ENCODE measurements around the gene ZNF71. TPM values are rescaled to one million over a fixed set of nuclear protein-coding genes. Genes with fewer than 3 reads are reported as not detected.

The ZNF71 gene
- total and polyA plus RNA-seq, 2 donors (not counting 1 experiment from before 2014, with no cell fraction given), result 6.4 to 9.3 TPM

DNA sequence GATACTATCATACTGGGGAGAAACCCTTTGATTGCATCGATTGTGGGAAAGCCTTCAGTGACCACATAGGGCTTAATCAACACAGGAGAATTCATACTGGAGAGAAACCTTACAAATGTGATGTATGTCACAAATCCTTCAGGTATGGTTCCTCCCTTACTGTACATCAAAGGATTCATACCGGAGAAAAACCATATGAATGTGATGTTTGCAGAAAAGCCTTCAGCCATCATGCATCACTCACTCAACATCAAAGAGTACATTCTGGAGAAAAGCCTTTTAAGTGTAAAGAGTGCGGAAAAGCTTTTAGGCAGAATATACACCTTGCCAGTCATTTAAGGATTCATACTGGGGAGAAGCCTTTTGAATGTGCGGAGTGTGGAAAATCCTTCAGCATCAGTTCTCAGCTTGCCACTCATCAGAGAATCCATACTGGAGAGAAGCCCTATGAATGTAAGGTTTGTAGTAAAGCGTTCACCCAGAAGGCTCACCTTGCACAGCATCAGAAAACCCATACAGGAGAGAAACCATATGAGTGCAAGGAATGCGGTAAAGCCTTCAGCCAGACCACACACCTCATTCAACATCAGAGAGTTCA is 40.7 kb upstream of the ZNF71 start:
- TF ChIP-seq, protein P1, sequence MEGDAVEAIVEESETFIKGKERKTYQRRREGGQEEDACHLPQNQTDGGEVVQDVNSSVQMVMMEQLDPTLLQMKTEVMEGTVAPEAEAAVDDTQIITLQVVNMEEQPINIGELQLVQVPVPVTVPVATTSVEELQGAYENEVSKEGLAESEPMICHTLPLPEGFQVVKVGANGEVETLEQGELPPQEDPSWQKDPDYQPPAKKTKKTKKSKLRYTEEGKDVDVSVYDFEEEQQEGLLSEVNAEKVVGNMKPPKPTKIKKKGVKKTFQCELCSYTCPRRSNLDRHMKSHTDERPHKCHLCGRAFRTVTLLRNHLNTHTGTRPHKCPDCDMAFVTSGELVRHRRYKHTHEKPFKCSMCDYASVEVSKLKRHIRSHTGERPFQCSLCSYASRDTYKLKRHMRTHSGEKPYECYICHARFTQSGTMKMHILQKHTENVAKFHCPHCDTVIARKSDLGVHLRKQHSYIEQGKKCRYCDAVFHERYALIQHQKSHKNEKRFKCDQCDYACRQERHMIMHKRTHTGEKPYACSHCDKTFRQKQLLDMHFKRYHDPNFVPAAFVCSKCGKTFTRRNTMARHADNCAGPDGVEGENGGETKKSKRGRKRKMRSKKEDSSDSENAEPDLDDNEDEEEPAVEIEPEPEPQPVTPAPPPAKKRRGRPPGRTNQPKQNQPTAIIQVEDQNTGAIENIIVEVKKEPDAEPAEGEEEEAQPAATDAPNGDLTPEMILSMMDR (IDR thresholded peaks at IDR 0.05), result no peak
- TF ChIP-seq EZH2 (IDR thresholded peaks at IDR 0.05; ENCODE audit: borderline replicate concordance, insufficient read depth, low read depth, low read length, poor library complexity, severe bottlenecking), result no peak
- H3K9ac ChIP-seq (ENCODE audit: low read length), result no peak overlapping the region
- intact Hi-C loops (cut with micrococcal nuclease), result no loop called here
- ChIA-PET POLR2A (no interaction called here), CTCF (no interaction called here)
- no peaks in the 10 kb centered on the region for H3K27me3 ChIP-seq (replicated peaks in 1 of 4; ENCODE audit: control extremely low read depth in 1 of 4, control insufficient read depth in 3 of 4, insufficient read depth in 4 of 4, low read length in 3 of 4)
- H3K9me3 ChIP-seq (ENCODE audit: control extremely low read depth in 1 of 3, control insufficient read depth in 2 of 3, insufficient read depth in 1 of 3, low read length in 2 of 3), result peaks cover 19 to 87% (median 29%) of the 10 kb centered on the region in 3 donors
- 88% methylated on average over 1 of the region's 6 CpGs for whole genome bisulfite sequencing (ENCODE audit: insufficient coverage)
- ATAC-seq (ENCODE audit: low read depth) (no peak), DNase-seq (no peak)
- H3K4me3 ChIP-seq (ENCODE audit: control extremely low read depth in 1 of 5, extremely low read depth in 1 of 5, insufficient read depth in 1 of 5, low read depth in 2 of 5, low read length in 4 of 5), result no peak overlapping the region
- H2AFZ ChIP-seq (ENCODE audit: insufficient read depth, low read depth, low read length, poor library complexity, severe bottlenecking), result no peak overlapping the region
- H4K20me1 ChIP-seq (ENCODE audit: control insufficient read depth, insufficient read depth, low read length, poor library complexity, severe bottlenecking), result no peaks in the 10 kb centered on the region
- no peak overlapping the region for H3K4me2 ChIP-seq (replicated peaks; ENCODE audit: low read depth, low read length, poor library complexity, severe bottlenecking)
- H3K36me3 ChIP-seq (replicated peaks in 1 of 2; ENCODE audit: control extremely low read depth in 1 of 2, control insufficient read depth in 1 of 2, extremely low read depth in 1 of 2, insufficient read depth in 2 of 2, low read length in 1 of 2), result peaks cover 6 to 19% of the 10 kb centered on the region in 2 experiments
- no peaks in the 10 kb centered on the region for H3K27me3 Mint-ChIP-seq
- no peak overlapping the region for H3K27ac Mint-ChIP-seq
- H3K4me3 Mint-ChIP-seq, result no peak overlapping the region
- H3K79me2 ChIP-seq (ENCODE audit: control insufficient read depth, insufficient read depth, low read length), result no peaks in the 10 kb centered on the region
- H3K4me1 ChIP-seq (ENCODE audit: control insufficient read depth in 2 of 2, insufficient read depth in 2 of 2, low read length in 2 of 2), result no peaks in the 10 kb centered on the region
- no peaks in the 10 kb centered on the region for H3K4me1 Mint-ChIP-seq
- no peak overlapping the region for H3K27ac ChIP-seq (ENCODE audit: low read length in 2 of 2)
- H3K9me3 Mint-ChIP-seq (ENCODE audit: insufficient read depth), result peaks cover 42% of the 10 kb centered on the region

DNA sequence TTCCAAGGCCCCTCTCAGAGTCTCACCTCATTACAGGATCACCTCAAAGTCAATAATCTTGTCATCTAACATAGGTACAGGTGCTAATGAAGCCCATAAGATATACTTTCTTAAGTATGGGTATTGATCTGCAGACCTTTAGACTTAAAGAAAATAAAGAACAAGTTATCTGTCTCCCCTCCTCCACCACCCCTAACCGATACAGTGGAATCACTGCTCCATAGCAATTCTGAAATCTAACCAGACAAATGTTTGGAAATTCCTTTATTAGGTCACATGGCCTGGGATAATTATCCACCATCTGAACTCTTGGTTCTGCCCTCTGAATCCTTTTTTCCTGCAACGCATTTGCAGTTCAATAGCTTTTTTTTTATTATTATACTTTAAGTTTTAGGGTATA is 32.3 kb upstream of the ZNF71 start:
- Histone ChIP-seq H3K9ac (ENCODE audit: low read length) (no peak overlapping the region), H3K36me3 (replicated peaks in 1 of 2; ENCODE audit: control extremely low read depth in 1 of 2, control insufficient read depth in 1 of 2, extremely low read depth in 1 of 2, insufficient read depth in 2 of 2, low read length in 1 of 2) (no peaks in the 10 kb centered on the region), H4K20me1 (ENCODE audit: control insufficient read depth, insufficient read depth, low read length, poor library complexity, severe bottlenecking) (no peaks in the 10 kb centered on the region), H3K4me2 (replicated peaks; ENCODE audit: low read depth, low read length, poor library complexity, severe bottlenecking) (no peak overlapping the region), H3K4me1 (ENCODE audit: control insufficient read depth in 2 of 2, insufficient read depth in 2 of 2, low read length in 2 of 2) (peaks cover 4 to 7% of the 10 kb centered on the region in 2 donors), H2AFZ (ENCODE audit: insufficient read depth, low read depth, low read length, poor library complexity, severe bottlenecking) (no peak overlapping the region), H3K27me3 (replicated peaks in 1 of 4; ENCODE audit: control extremely low read depth in 1 of 4, control insufficient read depth in 3 of 4, insufficient read depth in 4 of 4, low read length in 3 of 4) (no peaks in the 10 kb centered on the region), H3K27ac (ENCODE audit: low read length in 2 of 2) (no peak overlapping the region), H3K79me2 (ENCODE audit: control insufficient read depth, insufficient read depth, low read length) (peaks cover 7% of the 10 kb centered on the region), H3K9me3 (ENCODE audit: control extremely low read depth in 1 of 3, control insufficient read depth in 2 of 3, insufficient read depth in 1 of 3, low read length in 2 of 3) (peaks cover 7 to 69% (median 53%) of the 10 kb centered on the region in 3 donors), H3K4me3 (ENCODE audit: control extremely low read depth in 1 of 5, extremely low read depth in 1 of 5, insufficient read depth in 1 of 5, low read depth in 2 of 5, low read length in 4 of 5) (no peak overlapping the region)
- POLR2A ChIA-PET, result no interaction called here
- intact Hi-C loops (cut with micrococcal nuclease), result no loop called here
- WGBS (ENCODE audit: insufficient coverage), result 88% methylated on average over 1 of the region's 2 CpGs
- Mint-ChIP-seq H3K9me3 (ENCODE audit: insufficient read depth) (peaks cover 42% of the 10 kb centered on the region), H3K4me1 (peaks cover 12% of the 10 kb centered on the region), H3K27me3 (no peaks in the 10 kb centered on the region), H3K4me3 (no peak overlapping the region), H3K27ac (no peak overlapping the region)
- CTCF ChIA-PET, result no interaction called here
- DNase-seq (no peak), ATAC-seq (ENCODE audit: low read depth) (no peak)
- TF ChIP-seq, protein P1 (IDR thresholded peaks at IDR 0.05), result no peak
- TF ChIP-seq EZH2 (IDR thresholded peaks at IDR 0.05; ENCODE audit: borderline replicate concordance, insufficient read depth, low read depth, low read length, poor library complexity, severe bottlenecking), result no peak

All from B cell (primary cell).